ENCODE measurements around the gene GH1. TPM values are rescaled to one million over a fixed set of nuclear protein-coding genes. Genes with fewer than 3 reads are reported as not detected.

GH1 gene
- total RNA-seq, 3 donors from 2014 or later (not counting 1 experiment from before 2014, with no cell fraction given): not detected

DNA sequence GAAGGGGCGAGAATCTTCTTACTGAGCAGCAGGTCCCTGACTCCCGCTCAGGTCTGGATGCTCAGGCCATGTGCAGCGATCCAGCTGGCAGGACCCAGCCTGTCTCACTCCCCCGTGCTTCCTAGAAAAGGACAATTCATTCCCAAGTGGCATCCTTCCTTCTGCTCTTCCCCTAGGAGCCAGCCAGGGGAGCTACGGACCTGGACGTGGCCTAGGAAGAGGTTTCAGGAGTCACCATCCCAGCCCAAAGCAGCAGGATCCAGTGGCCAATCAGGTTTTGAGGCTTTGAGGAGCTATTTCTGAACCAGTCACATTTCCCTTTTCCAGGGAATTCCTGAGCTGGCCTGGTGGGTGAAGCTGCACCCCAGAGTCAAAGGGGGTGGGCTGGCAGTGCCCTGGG is 21.2 kb upstream of the GH1 start:
- Mint-ChIP-seq H3K36me3 (no peaks in the 10 kb centered on the region), H3K4me3 (no peak overlapping the region), H3K27ac (no peak overlapping the region), H3K27me3 (ENCODE audit: low read depth in 2 of 2) (no peaks in the 10 kb centered on the region), H3K4me1 (peaks cover 0 to 17% of the 10 kb centered on the region in 2 donors), H3K9me3 (no peaks in the 10 kb centered on the region)
- Histone ChIP-seq H3K36me3 (ENCODE audit: control insufficient read depth, insufficient read depth, low read length) (no peaks in the 10 kb centered on the region), H3K9me3 (ENCODE audit: control insufficient read depth, insufficient read depth, low read length) (no peaks in the 10 kb centered on the region), H3K27me3 (ENCODE audit: control insufficient read depth, insufficient read depth, low read length) (no peaks in the 10 kb centered on the region), H3K4me1 (ENCODE audit: control insufficient read depth, insufficient read depth, low read length) (peaks cover 4% of the 10 kb centered on the region), H3K4me3 (ENCODE audit: low read length) (no peak overlapping the region), H3K27ac (ENCODE audit: low read length) (no peak overlapping the region)
- TF ChIP-seq, protein P1, sequence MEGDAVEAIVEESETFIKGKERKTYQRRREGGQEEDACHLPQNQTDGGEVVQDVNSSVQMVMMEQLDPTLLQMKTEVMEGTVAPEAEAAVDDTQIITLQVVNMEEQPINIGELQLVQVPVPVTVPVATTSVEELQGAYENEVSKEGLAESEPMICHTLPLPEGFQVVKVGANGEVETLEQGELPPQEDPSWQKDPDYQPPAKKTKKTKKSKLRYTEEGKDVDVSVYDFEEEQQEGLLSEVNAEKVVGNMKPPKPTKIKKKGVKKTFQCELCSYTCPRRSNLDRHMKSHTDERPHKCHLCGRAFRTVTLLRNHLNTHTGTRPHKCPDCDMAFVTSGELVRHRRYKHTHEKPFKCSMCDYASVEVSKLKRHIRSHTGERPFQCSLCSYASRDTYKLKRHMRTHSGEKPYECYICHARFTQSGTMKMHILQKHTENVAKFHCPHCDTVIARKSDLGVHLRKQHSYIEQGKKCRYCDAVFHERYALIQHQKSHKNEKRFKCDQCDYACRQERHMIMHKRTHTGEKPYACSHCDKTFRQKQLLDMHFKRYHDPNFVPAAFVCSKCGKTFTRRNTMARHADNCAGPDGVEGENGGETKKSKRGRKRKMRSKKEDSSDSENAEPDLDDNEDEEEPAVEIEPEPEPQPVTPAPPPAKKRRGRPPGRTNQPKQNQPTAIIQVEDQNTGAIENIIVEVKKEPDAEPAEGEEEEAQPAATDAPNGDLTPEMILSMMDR (IDR thresholded peaks at IDR 0.05): no peak
- intact Hi-C loops (cut with micrococcal nuclease): no loop called here
- ATAC-seq: no peak
- WGBS (ENCODE audit: insufficient coverage): 94% methylated on average over 6 of the region's 6 CpGs
- no peak for DNase-seq

DNA sequence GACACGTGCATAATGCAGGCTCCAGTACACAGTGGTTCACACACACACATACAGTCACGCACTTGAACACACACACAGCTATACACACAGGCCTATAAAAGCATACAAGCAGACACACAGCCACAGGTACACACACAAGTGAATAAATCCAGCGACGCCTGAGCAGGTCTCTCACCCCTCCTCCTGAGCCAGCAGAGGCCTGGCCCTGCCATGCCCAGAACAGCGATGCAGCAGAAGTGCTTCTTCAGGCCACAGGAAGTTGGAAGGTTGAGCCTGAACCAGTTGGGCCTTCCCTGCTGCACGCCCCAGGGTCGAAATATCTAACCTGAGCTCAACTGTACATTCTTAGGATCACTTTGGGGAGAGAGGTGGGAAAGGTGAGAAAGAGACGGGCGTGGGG is 20.8 kb upstream of the GH1 start:
- Mint-ChIP-seq H3K27me3 (ENCODE audit: low read depth in 2 of 2) (no peaks in the 10 kb centered on the region), H3K4me3 (no peak overlapping the region), H3K27ac (no peak overlapping the region), H3K4me1 (peaks cover 0 to 15% of the 10 kb centered on the region in 2 donors), H3K36me3 (no peaks in the 10 kb centered on the region), H3K9me3 (no peaks in the 10 kb centered on the region)
- Histone ChIP-seq H3K4me1 (ENCODE audit: control insufficient read depth, insufficient read depth, low read length) (peaks cover 7% of the 10 kb centered on the region), H3K27me3 (ENCODE audit: control insufficient read depth, insufficient read depth, low read length) (no peaks in the 10 kb centered on the region), H3K4me3 (ENCODE audit: low read length) (no peak overlapping the region), H3K36me3 (ENCODE audit: control insufficient read depth, insufficient read depth, low read length) (no peaks in the 10 kb centered on the region), H3K9me3 (ENCODE audit: control insufficient read depth, insufficient read depth, low read length) (no peaks in the 10 kb centered on the region), H3K27ac (ENCODE audit: low read length) (no peak overlapping the region)
- DNase-seq (no peak), ATAC-seq (no peak)
- 95% methylated on average over 9 of the region's 9 CpGs for WGBS (ENCODE audit: insufficient coverage)
- TF ChIP-seq, protein P1 (IDR thresholded peaks at IDR 0.05): no peak
- intact Hi-C loops (cut with micrococcal nuclease): no loop called here

DNA sequence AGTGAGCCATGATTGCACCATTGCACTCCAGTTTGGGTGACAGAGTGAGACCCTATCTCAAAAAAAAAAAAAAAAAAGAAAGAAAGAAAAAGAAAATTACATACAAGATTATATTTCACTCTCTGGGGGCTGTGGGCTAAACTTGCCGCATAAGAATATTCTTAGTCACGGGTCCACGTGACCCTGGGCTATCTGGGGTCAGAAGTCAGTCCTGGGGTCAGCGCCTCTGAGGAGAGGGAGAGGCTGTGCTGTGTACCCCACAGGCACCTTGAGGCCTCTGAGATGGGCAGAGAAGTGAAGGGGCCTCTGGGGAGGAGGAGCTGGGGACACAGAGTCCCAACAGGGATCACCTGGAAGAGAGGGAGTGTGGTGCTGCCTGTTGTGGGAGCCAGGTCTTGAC is 19.3 kb upstream of the GH1 start:
- DNase-seq (no peak), ATAC-seq (no peak)
- Histone ChIP-seq H3K9me3 (ENCODE audit: control insufficient read depth, insufficient read depth, low read length) (no peaks in the 10 kb centered on the region), H3K4me1 (ENCODE audit: control insufficient read depth, insufficient read depth, low read length) (peaks cover 12% of the 10 kb centered on the region), H3K4me3 (ENCODE audit: low read length) (no peak overlapping the region), H3K36me3 (ENCODE audit: control insufficient read depth, insufficient read depth, low read length) (no peaks in the 10 kb centered on the region), H3K27ac (ENCODE audit: low read length) (no peak overlapping the region), H3K27me3 (ENCODE audit: control insufficient read depth, insufficient read depth, low read length) (no peaks in the 10 kb centered on the region)
- H3K4me1 Mint-ChIP-seq: peaks cover 0 to 13% of the 10 kb centered on the region in 2 donors
- 99% methylated on average over 4 of the region's 4 CpGs for WGBS (ENCODE audit: insufficient coverage)
- intact Hi-C loops (cut with micrococcal nuclease): no loop called here
- no peaks in the 10 kb centered on the region for H3K36me3 Mint-ChIP-seq
- no peaks in the 10 kb centered on the region for H3K9me3 Mint-ChIP-seq
- H3K27me3 Mint-ChIP-seq (ENCODE audit: low read depth in 2 of 2): no peaks in the 10 kb centered on the region
- TF ChIP-seq, protein P1 (IDR thresholded peaks at IDR 0.05): no peak
- no peak overlapping the region for H3K4me3 Mint-ChIP-seq
- H3K27ac Mint-ChIP-seq: no peak overlapping the region

DNA sequence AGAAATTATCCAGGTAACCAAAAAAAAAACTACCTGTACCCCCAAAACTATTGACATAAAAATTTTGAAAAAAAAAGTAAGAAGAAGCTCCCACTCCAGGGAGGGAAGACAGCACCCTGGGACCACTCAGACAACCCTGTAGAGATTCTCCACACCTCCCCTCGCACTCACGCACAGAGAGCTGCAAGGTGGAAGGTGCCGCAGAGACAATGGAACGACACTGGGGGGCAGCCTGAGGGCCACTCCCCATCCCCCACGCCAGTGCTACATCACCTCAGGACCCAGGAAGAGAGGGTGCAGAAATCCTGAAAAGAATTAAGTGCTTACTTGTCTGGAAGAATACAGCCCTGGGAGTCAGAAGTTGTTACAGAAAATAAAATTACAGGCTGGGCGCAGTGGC is 18.7 kb upstream of the GH1 start:
- Histone ChIP-seq H3K4me1 (ENCODE audit: control insufficient read depth, insufficient read depth, low read length) (peaks cover 18% of the 10 kb centered on the region), H3K36me3 (ENCODE audit: control insufficient read depth, insufficient read depth, low read length) (no peaks in the 10 kb centered on the region), H3K4me3 (ENCODE audit: low read length) (no peak overlapping the region), H3K27ac (ENCODE audit: low read length) (no peak overlapping the region), H3K9me3 (ENCODE audit: control insufficient read depth, insufficient read depth, low read length) (no peaks in the 10 kb centered on the region), H3K27me3 (ENCODE audit: control insufficient read depth, insufficient read depth, low read length) (no peaks in the 10 kb centered on the region)
- no peaks in the 10 kb centered on the region for H3K9me3 Mint-ChIP-seq
- intact Hi-C loops (cut with micrococcal nuclease): no loop called here
- ATAC-seq (no peak), DNase-seq (no peak)
- TF ChIP-seq, protein P1 (IDR thresholded peaks at IDR 0.05): no peak
- no peak overlapping the region for H3K4me3 Mint-ChIP-seq
- H3K27ac Mint-ChIP-seq: no peak overlapping the region
- H3K4me1 Mint-ChIP-seq: peaks cover 5 to 19% of the 10 kb centered on the region in 2 donors
- no peaks in the 10 kb centered on the region for H3K27me3 Mint-ChIP-seq (ENCODE audit: low read depth in 2 of 2)
- no peaks in the 10 kb centered on the region for H3K36me3 Mint-ChIP-seq
- 89% methylated on average over 6 of the region's 6 CpGs for WGBS (ENCODE audit: insufficient coverage)
